Measurements from ENCODE around the gene OR2T27.

Gene OR2T27

GRCh38 chr1:248622570-248623001 is 32.7 kb downstream of the OR2T27 start:
- TF ChIP-seq, protein P1, sequence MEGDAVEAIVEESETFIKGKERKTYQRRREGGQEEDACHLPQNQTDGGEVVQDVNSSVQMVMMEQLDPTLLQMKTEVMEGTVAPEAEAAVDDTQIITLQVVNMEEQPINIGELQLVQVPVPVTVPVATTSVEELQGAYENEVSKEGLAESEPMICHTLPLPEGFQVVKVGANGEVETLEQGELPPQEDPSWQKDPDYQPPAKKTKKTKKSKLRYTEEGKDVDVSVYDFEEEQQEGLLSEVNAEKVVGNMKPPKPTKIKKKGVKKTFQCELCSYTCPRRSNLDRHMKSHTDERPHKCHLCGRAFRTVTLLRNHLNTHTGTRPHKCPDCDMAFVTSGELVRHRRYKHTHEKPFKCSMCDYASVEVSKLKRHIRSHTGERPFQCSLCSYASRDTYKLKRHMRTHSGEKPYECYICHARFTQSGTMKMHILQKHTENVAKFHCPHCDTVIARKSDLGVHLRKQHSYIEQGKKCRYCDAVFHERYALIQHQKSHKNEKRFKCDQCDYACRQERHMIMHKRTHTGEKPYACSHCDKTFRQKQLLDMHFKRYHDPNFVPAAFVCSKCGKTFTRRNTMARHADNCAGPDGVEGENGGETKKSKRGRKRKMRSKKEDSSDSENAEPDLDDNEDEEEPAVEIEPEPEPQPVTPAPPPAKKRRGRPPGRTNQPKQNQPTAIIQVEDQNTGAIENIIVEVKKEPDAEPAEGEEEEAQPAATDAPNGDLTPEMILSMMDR (conservative IDR thresholded peaks at IDR 0.05): peak; percentile 79
- no peak overlapping the region for H3K27ac ChIP-seq

DNA sequence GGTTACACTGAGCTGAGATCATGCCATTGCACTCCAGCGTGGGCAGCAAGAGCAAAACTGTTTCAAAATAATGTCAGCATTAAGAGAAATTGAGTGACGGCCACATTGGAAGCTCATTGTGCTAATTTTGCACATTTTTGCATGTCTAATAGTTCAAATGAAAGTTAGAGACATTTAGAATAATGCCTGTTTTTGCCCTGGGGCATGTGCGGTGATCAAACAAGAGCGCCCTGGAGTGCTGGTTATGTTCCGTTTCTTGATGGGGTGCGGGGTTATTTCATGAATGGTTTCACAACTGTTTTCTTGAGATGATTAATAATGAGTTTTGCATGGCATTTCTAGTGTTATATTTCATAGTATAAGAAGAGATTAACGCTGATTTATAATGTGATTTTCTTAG is 33.6 kb downstream of the OR2T27 start:
- H3K27ac ChIP-seq: no peak overlapping the region
- TF ChIP-seq, protein P1 (conservative IDR thresholded peaks at IDR 0.05): no peak

DNA sequence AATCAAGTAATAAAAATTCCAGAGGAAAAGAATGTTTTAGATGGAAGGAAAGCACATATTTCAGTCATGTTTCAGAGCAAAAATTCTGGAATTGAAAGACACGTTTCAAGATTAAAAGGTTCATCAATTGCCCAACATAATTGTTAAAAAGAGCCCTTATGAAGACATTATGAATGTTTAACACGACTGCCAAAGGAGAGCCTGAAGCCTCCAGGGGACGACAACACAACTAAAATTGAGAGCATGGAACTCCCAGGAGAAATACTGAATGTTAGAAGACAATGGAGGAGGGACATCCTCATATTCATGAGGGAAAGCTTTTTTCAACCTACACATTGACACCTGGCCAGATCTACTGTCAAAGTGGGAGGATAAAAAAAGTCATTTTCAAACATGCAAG is 36.5 kb downstream of the OR2T27 start:
- no peak overlapping the region for H3K27ac ChIP-seq
- TF ChIP-seq, protein P1 (conservative IDR thresholded peaks at IDR 0.05): peak; percentile 83

DNA sequence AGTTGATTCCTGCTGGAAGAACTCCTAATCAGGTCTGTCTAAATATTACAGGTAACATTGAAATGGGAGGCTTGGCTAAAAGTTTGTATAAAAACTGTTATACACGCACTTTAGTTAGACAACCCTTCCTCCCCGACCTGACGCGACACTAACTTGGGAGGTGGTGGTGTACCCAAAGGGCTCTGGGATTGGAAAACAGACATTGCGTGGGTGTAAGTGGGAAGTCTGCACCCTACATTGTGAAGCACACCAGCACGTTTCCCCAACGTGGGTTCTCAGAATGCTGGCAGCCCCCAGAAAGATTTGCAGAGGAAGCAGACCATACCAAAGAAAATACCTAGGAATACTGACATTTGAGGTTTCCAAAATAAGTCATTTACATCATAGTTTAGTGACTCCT is 37.2 kb downstream of the OR2T27 start:
- H3K27ac ChIP-seq: no peak overlapping the region
- TF ChIP-seq, protein P1 (conservative IDR thresholded peaks at IDR 0.05): no peak

DNA sequence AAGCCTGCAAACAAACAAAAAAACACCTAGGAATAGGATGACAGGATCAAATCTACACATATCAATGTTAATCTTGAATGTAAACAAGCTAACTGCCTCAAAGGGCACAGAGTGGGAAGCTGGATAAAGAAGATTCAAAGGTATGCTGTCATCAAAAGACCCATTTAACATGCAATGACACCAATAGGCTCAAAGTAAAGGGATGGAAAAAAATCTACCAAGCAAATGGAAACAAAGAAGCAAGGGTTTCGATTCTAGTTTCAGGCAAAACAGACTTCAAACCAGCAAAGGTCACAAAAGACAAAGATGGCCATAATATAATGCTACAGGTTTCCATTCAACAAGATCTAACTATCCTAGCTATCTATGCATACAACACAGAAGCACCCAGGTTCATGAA is 41.6 kb downstream of the OR2T27 start:
- TF ChIP-seq, protein P1 (conservative IDR thresholded peaks at IDR 0.05): no peak
- no peak overlapping the region for H3K27ac ChIP-seq

DNA sequence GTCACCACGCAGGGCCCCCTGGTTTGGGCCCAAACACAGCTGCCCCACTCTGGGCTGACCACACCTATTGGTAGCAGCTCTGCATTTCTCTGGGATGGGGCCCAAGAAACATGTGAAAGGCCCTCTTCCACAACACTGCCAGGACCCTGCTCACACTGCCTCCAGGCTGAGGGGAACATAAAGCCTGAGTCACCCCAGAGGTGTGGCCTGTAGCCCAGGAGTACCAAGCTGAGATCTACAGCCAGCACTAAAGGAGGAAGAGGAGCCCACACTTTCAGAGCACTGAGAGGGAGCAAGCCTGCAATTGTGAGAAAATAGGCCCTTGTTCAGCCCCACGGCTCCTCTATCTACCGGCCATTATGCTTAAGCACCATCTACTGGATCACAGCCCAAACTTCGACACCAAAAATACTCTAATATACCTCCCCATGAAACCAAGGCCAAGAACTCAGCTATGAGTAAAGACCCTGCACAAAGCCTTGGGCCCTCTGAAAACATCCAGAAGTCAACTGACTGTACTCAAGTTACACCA is 43.4 kb downstream of the OR2T27 start:
- no peak overlapping the region for H3K27ac ChIP-seq
- TF ChIP-seq, protein P1 (conservative IDR thresholded peaks at IDR 0.05): no peak

GRCh38 chr1:248610301-248610700 is 45.0 kb downstream of the OR2T27 start:
- no peak overlapping the region for H3K27ac ChIP-seq
- TF ChIP-seq, protein P1 (conservative IDR thresholded peaks at IDR 0.05): no peak
